GM23338 (cell line): ENCODE measurements around the gene CCDC188.

Experiments used
- EZH2phosphoT487 ChIP-seq: fragments of 200-600 bp; sonication (generic); IDR thresholded peaks from one replicate; pipeline ENCODE4 v1.8.1; 2018; ENCODE audit warnings: antibody characterized with exemption; ENCODE audit not compliant: unreplicated experiment
- TF ChIP-seq, protein P1 (sequence below), 2 experiments: fragments of 200-600 bp in 1 of 2; sonication (generic) in 1 of 2; conservative IDR thresholded peaks; 2 replicates each; pipeline versions ENCODE4 v1.5.1 to v1.6.1; 2016 to 2017; ENCODE audit warnings: antibody characterized with exemption in 2 of 2, low read depth in 2 of 2, mild to moderate bottlenecking in 2 of 2, moderate library complexity in 1 of 2
- TF ChIP-seq, protein P2 (sequence below): IDR thresholded peaks from one replicate; pipeline ENCODE4 v1.6.1; 2018; ENCODE audit warnings: antibody characterized with exemption; ENCODE audit not compliant: unreplicated experiment

DNA sequence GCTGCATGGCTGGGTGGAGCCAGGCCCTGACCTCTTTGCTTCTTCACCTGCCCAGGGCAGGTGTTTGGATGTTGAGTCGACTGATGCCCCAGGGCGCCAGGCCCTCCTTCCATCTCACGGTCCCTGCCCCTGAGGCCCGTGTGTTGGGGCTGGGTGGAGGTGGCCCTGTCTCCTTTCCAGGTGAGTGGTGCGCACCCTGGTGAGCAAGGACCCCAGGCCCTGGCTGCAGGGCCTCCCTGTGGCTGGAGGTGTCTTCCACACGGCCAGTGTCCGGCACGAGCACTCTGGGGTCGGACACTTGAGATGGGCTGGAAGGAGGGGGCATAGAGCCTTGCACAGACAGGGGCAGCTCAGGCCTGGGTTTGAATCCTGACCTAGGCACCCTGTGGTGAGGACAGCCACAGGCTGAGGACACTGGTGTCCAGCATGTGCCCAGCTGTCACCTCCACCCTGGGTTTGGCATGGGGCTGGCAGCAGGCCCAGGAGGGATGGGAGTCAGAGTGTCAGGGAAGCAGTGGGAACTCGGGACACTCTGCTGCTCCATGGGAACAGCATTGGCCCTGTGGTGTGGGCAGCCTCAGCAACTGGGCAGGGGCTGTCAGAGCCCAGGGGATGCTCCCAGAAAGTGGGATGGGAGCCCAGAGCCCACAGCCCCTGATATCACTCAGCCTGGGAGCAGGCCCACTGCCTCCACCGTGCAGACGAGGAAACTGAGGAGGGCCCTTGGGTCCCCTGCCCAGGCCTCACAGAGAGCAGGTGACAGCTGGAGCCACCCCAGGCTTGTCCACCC, 37.1 kb upstream of the CCDC188 start:
- TF ChIP-seq EZH2phosphoT487: no peak
- TF ChIP-seq, protein P1, sequence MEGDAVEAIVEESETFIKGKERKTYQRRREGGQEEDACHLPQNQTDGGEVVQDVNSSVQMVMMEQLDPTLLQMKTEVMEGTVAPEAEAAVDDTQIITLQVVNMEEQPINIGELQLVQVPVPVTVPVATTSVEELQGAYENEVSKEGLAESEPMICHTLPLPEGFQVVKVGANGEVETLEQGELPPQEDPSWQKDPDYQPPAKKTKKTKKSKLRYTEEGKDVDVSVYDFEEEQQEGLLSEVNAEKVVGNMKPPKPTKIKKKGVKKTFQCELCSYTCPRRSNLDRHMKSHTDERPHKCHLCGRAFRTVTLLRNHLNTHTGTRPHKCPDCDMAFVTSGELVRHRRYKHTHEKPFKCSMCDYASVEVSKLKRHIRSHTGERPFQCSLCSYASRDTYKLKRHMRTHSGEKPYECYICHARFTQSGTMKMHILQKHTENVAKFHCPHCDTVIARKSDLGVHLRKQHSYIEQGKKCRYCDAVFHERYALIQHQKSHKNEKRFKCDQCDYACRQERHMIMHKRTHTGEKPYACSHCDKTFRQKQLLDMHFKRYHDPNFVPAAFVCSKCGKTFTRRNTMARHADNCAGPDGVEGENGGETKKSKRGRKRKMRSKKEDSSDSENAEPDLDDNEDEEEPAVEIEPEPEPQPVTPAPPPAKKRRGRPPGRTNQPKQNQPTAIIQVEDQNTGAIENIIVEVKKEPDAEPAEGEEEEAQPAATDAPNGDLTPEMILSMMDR (conservative IDR thresholded peaks at IDR 0.05; ENCODE audit: low read depth in 2 of 2): no peak
- TF ChIP-seq, protein P2, sequence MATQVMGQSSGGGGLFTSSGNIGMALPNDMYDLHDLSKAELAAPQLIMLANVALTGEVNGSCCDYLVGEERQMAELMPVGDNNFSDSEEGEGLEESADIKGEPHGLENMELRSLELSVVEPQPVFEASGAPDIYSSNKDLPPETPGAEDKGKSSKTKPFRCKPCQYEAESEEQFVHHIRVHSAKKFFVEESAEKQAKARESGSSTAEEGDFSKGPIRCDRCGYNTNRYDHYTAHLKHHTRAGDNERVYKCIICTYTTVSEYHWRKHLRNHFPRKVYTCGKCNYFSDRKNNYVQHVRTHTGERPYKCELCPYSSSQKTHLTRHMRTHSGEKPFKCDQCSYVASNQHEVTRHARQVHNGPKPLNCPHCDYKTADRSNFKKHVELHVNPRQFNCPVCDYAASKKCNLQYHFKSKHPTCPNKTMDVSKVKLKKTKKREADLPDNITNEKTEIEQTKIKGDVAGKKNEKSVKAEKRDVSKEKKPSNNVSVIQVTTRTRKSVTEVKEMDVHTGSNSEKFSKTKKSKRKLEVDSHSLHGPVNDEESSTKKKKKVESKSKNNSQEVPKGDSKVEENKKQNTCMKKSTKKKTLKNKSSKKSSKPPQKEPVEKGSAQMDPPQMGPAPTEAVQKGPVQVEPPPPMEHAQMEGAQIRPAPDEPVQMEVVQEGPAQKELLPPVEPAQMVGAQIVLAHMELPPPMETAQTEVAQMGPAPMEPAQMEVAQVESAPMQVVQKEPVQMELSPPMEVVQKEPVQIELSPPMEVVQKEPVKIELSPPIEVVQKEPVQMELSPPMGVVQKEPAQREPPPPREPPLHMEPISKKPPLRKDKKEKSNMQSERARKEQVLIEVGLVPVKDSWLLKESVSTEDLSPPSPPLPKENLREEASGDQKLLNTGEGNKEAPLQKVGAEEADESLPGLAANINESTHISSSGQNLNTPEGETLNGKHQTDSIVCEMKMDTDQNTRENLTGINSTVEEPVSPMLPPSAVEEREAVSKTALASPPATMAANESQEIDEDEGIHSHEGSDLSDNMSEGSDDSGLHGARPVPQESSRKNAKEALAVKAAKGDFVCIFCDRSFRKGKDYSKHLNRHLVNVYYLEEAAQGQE: no peak
